Peyer's patch (tissue), 4 donors: ENCODE measurements around the gene XPR1. TPM values are rescaled to one million over a fixed set of nuclear protein-coding genes. Genes with fewer than 3 reads are reported as not detected.

ENCODE experiments used
- DNase-seq, 3 donors: peaks; one replicate each; pipeline ENCODE4 v3.0.0-alpha.2; 2017 to 2019
- H3K27ac ChIP-seq, 4 donors: fragments of 200-600 bp; sonication (generic); one replicate each; pipeline ENCODE4 v1.5.1; 2016 to 2019
- H3K27me3 ChIP-seq, 2 donors: fragments of 200-600 bp; sonication (generic); one replicate each; pipeline ENCODE4 v1.5.1; 2019
- H3K36me3 ChIP-seq, 3 donors: fragments of 200-600 bp; sonication (generic); one replicate each; pipeline ENCODE4 v1.5.1; 2016 to 2019
- H3K4me1 ChIP-seq, 4 donors: fragments of 200-600 bp; sonication (generic); one replicate each; pipeline ENCODE4 v1.5.1; 2016 to 2019
- H3K4me3 ChIP-seq, 4 donors: fragments of 200-600 bp; sonication (generic); 1 replicate in 3 of 4; 2 replicates in 1 of 4; pipeline ENCODE4 v1.5.1; 2016 to 2019; ENCODE audit warnings: mild to moderate bottlenecking in 1 of 4
- H3K9me3 ChIP-seq, 4 donors: fragments of 200-600 bp; sonication (generic); one replicate each; pipeline ENCODE4 v1.5.1; 2016 to 2019; ENCODE audit warnings: mild to moderate bottlenecking in 1 of 4
- POLR2A ChIP-seq, 2 donors: fragments of 450-650 bp; IDR thresholded peaks; one replicate each; pipeline ENCODE4 v1.5.1; 2017; ENCODE audit warnings: antibody characterized with exemption in 2 of 2, mild to moderate bottlenecking in 2 of 2, moderate library complexity in 2 of 2
- total RNA-seq, 4 donors: library from RNA; depleted of rRNA; stranded (reverse); fragments of >200 nt; gene quantifications; one replicate each; pipeline ENCODE4 v1.1.0, GENCODE V29; 2016
- TF ChIP-seq, protein P1 (sequence below), 6 experiments: fragments of 450-650 bp in 4 of 6; fragments of 200-600 bp in 2 of 6; sonication (generic) in 1 of 6; IDR thresholded peaks; one replicate each; pipeline ENCODE4 v1.5.1; 2017 to 2019; ENCODE audit warnings: antibody characterized with exemption in 6 of 6, mild to moderate bottlenecking in 3 of 6, moderate library complexity in 1 of 6

XPR1 gene
- total RNA-seq, 4 donors from 2014 or later: 29.7 to 59.7 (median 53.9) TPM

DNA sequence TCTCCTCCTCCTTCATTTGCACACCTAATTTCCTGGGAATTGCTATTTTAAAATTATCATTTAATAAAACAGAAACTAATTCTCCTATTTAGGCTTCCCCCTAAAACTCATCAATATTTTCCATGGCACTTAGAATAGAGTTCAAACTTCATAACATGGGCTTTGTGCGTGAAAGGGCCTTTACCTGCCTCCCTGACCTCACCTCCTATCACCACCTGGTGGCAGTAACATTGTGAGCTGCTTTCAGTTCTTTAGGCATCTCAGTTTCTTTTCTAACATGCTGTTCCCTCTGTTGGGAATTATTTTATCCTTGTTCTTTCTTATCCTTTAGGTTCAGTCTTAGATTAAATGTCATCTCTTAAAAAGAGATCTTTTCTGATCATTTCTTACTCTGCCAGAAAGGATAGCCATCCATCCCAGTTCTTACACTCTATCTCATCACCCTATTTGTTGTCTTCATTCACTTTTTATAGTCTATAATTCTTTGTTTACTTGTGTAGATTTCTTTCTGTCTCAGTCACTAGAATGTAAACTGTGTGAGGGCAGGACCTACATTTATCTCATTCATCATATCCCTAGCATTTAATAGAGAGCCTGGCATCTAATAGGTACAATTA lies 147.1 kb downstream of the XPR1 start:
- Histone ChIP-seq H3K27ac (no peak overlapping the region), H3K36me3 (no peaks in the 10 kb centered on the region), H3K4me3 (no peak overlapping the region), H3K27me3 (no peaks in the 10 kb centered on the region), H3K9me3 (no peaks in the 10 kb centered on the region), H3K4me1 (no peaks in the 10 kb centered on the region)
- TF ChIP-seq, protein P1, sequence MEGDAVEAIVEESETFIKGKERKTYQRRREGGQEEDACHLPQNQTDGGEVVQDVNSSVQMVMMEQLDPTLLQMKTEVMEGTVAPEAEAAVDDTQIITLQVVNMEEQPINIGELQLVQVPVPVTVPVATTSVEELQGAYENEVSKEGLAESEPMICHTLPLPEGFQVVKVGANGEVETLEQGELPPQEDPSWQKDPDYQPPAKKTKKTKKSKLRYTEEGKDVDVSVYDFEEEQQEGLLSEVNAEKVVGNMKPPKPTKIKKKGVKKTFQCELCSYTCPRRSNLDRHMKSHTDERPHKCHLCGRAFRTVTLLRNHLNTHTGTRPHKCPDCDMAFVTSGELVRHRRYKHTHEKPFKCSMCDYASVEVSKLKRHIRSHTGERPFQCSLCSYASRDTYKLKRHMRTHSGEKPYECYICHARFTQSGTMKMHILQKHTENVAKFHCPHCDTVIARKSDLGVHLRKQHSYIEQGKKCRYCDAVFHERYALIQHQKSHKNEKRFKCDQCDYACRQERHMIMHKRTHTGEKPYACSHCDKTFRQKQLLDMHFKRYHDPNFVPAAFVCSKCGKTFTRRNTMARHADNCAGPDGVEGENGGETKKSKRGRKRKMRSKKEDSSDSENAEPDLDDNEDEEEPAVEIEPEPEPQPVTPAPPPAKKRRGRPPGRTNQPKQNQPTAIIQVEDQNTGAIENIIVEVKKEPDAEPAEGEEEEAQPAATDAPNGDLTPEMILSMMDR (IDR thresholded peaks at IDR 0.05): peak in 4 of 6 experiments; percentile 19 to 58 (median 52)
- no peak for TF ChIP-seq POLR2A (IDR thresholded peaks at IDR 0.05)
- DNase-seq: peak in 1 of 3 donors; percentile 62

DNA sequence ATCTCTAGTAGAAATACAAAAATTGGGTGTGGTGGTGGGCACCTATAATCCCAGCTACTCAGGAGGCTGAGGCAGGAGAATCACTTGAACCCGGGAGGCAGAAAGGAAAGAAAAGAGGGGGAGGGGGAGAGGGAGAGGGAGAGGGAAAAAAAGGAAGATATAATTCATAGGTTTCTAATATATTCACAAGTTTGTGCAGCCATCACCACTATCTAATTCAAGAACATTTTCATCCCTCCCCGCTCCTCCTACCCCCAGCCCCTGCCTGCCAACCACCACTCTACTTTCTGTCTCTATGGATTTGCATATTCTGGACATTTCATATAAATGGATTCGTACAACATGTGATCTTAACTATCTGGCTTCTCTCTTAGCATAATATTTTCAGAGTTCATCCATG lies 147.8 kb downstream of the XPR1 start:
- H3K27me3 ChIP-seq: no peaks in the 10 kb centered on the region
- H3K9me3 ChIP-seq: no peaks in the 10 kb centered on the region
- TF ChIP-seq POLR2A (IDR thresholded peaks at IDR 0.05): no peak
- TF ChIP-seq, protein P1 (IDR thresholded peaks at IDR 0.05): no peak
- no peaks in the 10 kb centered on the region for H3K36me3 ChIP-seq
- no peak overlapping the region for H3K27ac ChIP-seq
- no peaks in the 10 kb centered on the region for H3K4me1 ChIP-seq
- no peak overlapping the region for H3K4me3 ChIP-seq
- no peak for DNase-seq

DNA sequence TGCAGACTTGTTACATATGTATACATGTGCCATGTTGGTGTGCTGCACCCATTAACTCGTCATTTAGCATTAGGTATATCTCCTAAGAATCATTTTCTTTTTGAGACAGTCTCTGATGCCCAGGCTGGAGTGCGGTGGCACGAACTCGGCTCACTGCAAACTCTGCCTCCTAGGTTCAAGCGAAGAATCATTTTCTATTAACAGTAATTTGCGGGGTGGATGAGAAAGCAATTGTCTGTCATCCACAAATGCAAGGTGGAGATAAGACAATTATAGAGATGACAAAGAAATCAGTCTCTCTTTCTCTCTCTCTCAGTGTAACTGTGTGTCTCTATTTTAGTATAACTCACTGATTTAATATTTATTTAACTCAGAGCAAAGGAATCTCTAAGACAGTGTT lies 149.9 kb downstream of the XPR1 start:
- TF ChIP-seq, protein P1 (IDR thresholded peaks at IDR 0.05): no peak
- no peak for TF ChIP-seq POLR2A (IDR thresholded peaks at IDR 0.05)
- no peaks in the 10 kb centered on the region for H3K36me3 ChIP-seq
- H3K27me3 ChIP-seq: no peaks in the 10 kb centered on the region
- no peak for DNase-seq
- no peak overlapping the region for H3K4me3 ChIP-seq
- no peak overlapping the region for H3K27ac ChIP-seq
- H3K9me3 ChIP-seq: no peaks in the 10 kb centered on the region
- no peaks in the 10 kb centered on the region for H3K4me1 ChIP-seq

DNA sequence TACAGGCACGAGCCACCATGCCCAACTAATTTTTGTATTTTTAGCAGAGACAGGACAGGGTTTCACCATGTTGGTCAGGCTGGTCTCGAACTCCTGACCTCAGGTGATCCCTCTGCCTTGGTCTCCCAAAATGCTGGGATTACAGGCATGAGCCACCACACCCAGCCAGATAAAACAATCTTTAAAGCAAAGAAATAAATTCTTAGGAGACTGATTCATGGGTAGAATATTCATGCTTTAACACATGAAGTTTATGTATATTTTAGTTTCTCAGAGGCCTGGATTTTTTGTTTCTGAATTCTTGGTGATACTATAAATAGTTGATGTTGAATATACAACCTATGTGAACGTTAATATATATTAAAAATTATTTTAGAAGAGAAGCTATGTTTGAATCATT lies 153.5 kb downstream of the XPR1 start:
- H3K4me3 ChIP-seq: no peak overlapping the region
- no peak overlapping the region for H3K27ac ChIP-seq
- TF ChIP-seq, protein P1 (IDR thresholded peaks at IDR 0.05): no peak
- no peak for TF ChIP-seq POLR2A (IDR thresholded peaks at IDR 0.05)
- H3K36me3 ChIP-seq: peaks cover 0 to 6% (median 0%) of the 10 kb centered on the region in 3 donors
- H3K27me3 ChIP-seq: no peaks in the 10 kb centered on the region
- H3K9me3 ChIP-seq: no peaks in the 10 kb centered on the region
- DNase-seq: no peak
- no peaks in the 10 kb centered on the region for H3K4me1 ChIP-seq

DNA sequence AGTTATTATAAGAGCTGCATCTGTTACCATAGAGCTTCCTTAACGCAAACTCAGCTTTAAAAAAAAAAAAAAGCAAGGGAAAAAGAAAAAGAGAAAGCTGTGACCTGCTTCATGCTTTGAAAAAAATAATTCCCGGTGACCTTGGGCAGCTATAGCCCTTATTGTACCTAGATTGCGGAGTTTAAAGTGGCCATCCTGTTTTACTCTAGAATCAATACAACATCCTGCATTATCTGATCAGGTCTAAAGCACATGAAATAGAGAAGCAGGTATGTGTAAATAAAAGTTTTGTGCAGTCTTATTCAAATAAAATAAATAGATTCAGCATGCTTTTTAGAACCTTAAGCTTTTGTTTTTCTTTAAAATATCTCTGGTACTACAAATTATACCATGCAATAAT lies 154.1 kb downstream of the XPR1 start:
- Histone ChIP-seq H3K9me3 (no peaks in the 10 kb centered on the region), H3K27ac (no peak overlapping the region), H3K36me3 (peaks cover 0 to 6% (median 0%) of the 10 kb centered on the region in 3 donors), H3K4me3 (no peak overlapping the region), H3K4me1 (no peaks in the 10 kb centered on the region), H3K27me3 (no peaks in the 10 kb centered on the region)
- DNase-seq: no peak
- TF ChIP-seq, protein P1 (IDR thresholded peaks at IDR 0.05): no peak
- TF ChIP-seq POLR2A (IDR thresholded peaks at IDR 0.05): no peak
